Transverse colon (tissue), 3 donors: ENCODE data around the gene CLSTN2.

Source experiments
- EP300 ChIP-seq: sonication (generic); formaldehyde crosslinking; IDR thresholded peaks from one replicate; pipeline ENCODE4 v1.6.1; 2017; ENCODE audit warnings: antibody characterized with exemption, low read depth
- POLR2A ChIP-seq: fragments of 450-650 bp; IDR thresholded peaks from one replicate; pipeline ENCODE4 v1.6.1; 2016; ENCODE audit warnings: antibody characterized with exemption, mild to moderate bottlenecking, moderate library complexity
- TF ChIP-seq, protein P1 (sequence below), 5 experiments: fragments of 200-600 bp in 3 of 5; fragments of 450-650 bp in 2 of 5; sonication (generic) in 3 of 5; IDR thresholded peaks; 1 replicate in 2 of 5; 2 replicates in 3 of 5; pipeline ENCODE4 v1.5.1; 2016 to 2017; ENCODE audit warnings: antibody characterized with exemption in 5 of 5, inconsistent platforms in 3 of 5, mild to moderate bottlenecking in 2 of 5, moderate library complexity in 1 of 5

DNA sequence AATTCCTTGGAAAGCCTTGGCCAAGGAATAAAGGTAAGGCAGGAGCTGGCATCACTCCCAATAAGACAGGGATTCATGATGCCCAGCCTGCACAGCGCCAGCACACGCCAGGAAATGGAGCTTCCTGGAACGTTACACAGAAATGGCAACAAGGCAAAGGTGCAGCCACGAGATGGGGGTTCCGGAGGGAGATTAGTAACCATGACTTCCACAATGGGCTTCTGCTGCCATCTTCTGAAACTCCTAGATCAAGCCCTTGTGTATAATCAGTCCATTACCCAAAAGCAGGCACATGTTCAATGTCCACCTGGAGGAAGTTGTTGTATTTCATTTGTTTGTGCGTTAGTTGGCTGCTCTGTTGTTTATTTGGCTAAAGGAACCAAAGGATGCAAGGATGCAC is 611.7 kb downstream of the CLSTN2 start:
- TF ChIP-seq, protein P1, sequence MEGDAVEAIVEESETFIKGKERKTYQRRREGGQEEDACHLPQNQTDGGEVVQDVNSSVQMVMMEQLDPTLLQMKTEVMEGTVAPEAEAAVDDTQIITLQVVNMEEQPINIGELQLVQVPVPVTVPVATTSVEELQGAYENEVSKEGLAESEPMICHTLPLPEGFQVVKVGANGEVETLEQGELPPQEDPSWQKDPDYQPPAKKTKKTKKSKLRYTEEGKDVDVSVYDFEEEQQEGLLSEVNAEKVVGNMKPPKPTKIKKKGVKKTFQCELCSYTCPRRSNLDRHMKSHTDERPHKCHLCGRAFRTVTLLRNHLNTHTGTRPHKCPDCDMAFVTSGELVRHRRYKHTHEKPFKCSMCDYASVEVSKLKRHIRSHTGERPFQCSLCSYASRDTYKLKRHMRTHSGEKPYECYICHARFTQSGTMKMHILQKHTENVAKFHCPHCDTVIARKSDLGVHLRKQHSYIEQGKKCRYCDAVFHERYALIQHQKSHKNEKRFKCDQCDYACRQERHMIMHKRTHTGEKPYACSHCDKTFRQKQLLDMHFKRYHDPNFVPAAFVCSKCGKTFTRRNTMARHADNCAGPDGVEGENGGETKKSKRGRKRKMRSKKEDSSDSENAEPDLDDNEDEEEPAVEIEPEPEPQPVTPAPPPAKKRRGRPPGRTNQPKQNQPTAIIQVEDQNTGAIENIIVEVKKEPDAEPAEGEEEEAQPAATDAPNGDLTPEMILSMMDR (IDR thresholded peaks at IDR 0.05), result no peak
- TF ChIP-seq POLR2A (no peak), EP300 (no peak)
